Brain microvascular endothelial cell (primary cell): ENCODE measurements around the gene MDFIC2.

Experiments
- DNase-seq: peaks from one replicate; pipeline ENCODE4 v3.0.0-alpha.2; 2020
- H3K27ac ChIP-seq: fragments of 250-450 bp; sonication (Bioruptor Pico); 2 replicates; pipeline ENCODE4 v1.5.1; 2020; ENCODE audit warnings: mild to moderate bottlenecking, moderate library complexity
- H3K27me3 ChIP-seq: fragments of 250-450 bp; sonication (Bioruptor Pico); replicated peaks from 2 replicates; pipeline ENCODE4 v1.5.1; 2020; ENCODE audit warnings: mild to moderate bottlenecking
- H3K36me3 ChIP-seq: fragments of 250-450 bp; sonication (Bioruptor Pico); replicated peaks from 2 replicates; pipeline ENCODE4 v1.5.1; 2020; ENCODE audit warnings: mild to moderate bottlenecking
- H3K4me3 ChIP-seq: 2 replicates; pipeline ENCODE4 v1.5.1; 2011; ENCODE audit warnings: low read depth, mild to moderate bottlenecking, control low read depth, low read length, moderate library complexity
- CTCF ChIP-seq: IDR thresholded peaks from 2 replicates; pipeline ENCODE4 v1.5.1; 2011; ENCODE audit warnings: low read depth, mild to moderate bottlenecking, moderate library complexity, low read length, control low read depth, inconsistent platforms; ENCODE audit errors: missing control alignments
- in situ Hi-C: cut with HindIII; loops from 2 replicates; pipeline ENCODE4 v1.10.0; 2017; ENCODE audit warnings: low sequenced_read_pairs, low pct_ligation_motif_present

MDFIC2 gene

GRCh38 chr3:70256566-70256965, 55.9 kb downstream of the MDFIC2 start:
- in situ Hi-C loops = no loop called here
- no peak for TF ChIP-seq CTCF

GRCh38 chr3:70250492-70250891, 61.9 kb downstream of the MDFIC2 start:
- H3K27me3 ChIP-seq = no peaks in the 10 kb centered on the region
- in situ Hi-C loops = no loop called here
- H3K27ac ChIP-seq = no peak overlapping the region
- TF ChIP-seq CTCF = no peak
- no peaks in the 10 kb centered on the region for H3K36me3 ChIP-seq
- H3K4me3 ChIP-seq = no peak overlapping the region
- DNase-seq = no peak

More at GRCh38 chr3:70256566-70256965, 55.9 kb downstream of the MDFIC2 start:
- H3K27ac ChIP-seq = no peak overlapping the region
- H3K36me3 ChIP-seq = no peaks in the 10 kb centered on the region
- no peak overlapping the region for H3K4me3 ChIP-seq
- DNase-seq = no peak
- no peaks in the 10 kb centered on the region for H3K27me3 ChIP-seq

DNA sequence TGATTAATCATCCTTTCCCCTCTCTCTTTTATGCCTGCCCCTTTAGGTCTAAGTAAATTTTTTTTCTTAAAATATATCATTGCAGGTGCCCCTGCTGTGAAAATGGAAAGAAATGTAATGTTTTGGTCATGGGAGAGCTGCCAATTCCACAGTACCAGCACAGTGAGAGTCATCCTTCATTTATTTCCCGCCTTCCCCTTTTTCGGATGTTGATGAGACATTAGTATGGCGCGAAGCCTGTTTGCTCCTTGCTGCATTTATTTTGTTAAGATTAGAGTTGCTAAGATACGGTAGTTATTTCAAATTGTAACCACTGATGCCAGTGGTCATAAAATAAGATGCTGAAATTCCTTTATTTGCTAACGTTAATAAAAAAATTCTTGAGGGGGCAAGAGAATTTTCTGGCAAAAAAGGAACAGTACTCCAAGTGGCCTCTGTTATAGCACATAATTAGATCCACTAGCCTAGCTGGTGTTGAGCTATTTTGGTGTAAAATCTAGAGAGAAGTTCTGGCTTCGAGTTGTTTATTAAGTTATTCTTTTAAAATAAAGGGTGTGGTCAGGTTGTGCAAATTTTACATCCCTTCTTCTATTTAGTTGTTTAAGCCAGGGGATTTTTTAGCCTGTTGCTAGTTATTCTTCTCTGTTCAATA, 62.8 kb downstream of the MDFIC2 start:
- H3K36me3 ChIP-seq = no peaks in the 10 kb centered on the region
- in situ Hi-C loops = no loop called here
- no peak for TF ChIP-seq CTCF
- no peak overlapping the region for H3K4me3 ChIP-seq
- peak overlapping the region; percentile 73 for H3K27ac ChIP-seq
- H3K27me3 ChIP-seq = no peaks in the 10 kb centered on the region
- peak; percentile 94 for DNase-seq

DNA sequence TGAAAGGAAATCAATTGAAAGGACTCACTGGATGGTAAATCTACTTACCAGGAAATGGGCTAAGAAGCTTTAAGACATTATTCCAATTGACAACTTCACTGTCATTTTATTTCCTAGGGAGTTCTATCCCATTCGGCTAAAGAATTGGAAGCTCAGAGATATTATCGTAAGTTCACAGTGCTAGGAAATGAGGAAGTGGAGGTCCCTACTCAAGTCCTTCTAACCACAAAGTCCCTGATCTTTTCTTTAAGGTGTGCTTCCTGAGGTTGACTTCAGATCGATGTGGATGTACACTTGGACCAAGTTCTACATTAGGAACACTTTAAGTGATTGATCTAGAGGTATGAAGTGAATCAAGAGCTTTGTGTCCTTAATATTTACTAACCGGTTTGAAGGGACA, 63.6 kb downstream of the MDFIC2 start:
- no peak for TF ChIP-seq CTCF
- Histone ChIP-seq H3K36me3 (no peaks in the 10 kb centered on the region), H3K4me3 (no peak overlapping the region), H3K27me3 (no peaks in the 10 kb centered on the region), H3K27ac (peak overlapping the region; percentile 73)
- DNase-seq = no peak
- in situ Hi-C loops = no loop called here

DNA sequence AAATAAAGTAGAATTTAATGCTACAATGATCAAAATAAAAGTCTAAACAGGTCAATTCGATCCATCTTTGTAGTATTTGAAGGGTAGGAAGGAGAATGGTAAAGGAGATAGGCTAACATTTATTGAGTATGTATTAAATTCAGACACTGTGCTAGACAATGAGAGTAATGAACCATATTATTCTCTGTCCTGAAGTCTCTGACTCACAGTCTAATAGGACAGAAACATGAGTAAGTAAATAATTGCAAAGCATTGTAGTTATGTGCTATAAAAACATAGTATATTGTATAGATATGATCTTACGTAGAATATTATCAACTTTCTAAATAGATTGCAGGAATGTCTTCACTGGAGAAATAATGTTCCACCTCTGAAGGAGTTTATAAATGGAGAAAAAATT, 64.5 kb downstream of the MDFIC2 start:
- peak overlapping the region; percentile 73 for H3K27ac ChIP-seq
- no peak for TF ChIP-seq CTCF
- in situ Hi-C loops = no loop called here
- DNase-seq = no peak
- no peaks in the 10 kb centered on the region for H3K27me3 ChIP-seq
- no peak overlapping the region for H3K4me3 ChIP-seq
- no peaks in the 10 kb centered on the region for H3K36me3 ChIP-seq

- in situ Hi-C loops = no loop called here
- Histone ChIP-seq H3K27me3 (no peaks in the 10 kb centered on the region), H3K27ac (no peak overlapping the region), H3K4me3 (no peak overlapping the region), H3K36me3 (no peaks in the 10 kb centered on the region)
- no peak for TF ChIP-seq CTCF
- no peak for DNase-seq
These were observed 66.5 kb downstream of the MDFIC2 start for GRCh38 chr3:70245746-70246525.
